ENCODE measurements around the gene ATG9A. TPM values are rescaled to one million over a fixed set of nuclear protein-coding genes. Genes with fewer than 3 reads are reported as not detected.

ATG9A gene
- total RNA-seq, 4 donors from 2014 or later: 23.4 to 40.0 (median 30.5) TPM

DNA sequence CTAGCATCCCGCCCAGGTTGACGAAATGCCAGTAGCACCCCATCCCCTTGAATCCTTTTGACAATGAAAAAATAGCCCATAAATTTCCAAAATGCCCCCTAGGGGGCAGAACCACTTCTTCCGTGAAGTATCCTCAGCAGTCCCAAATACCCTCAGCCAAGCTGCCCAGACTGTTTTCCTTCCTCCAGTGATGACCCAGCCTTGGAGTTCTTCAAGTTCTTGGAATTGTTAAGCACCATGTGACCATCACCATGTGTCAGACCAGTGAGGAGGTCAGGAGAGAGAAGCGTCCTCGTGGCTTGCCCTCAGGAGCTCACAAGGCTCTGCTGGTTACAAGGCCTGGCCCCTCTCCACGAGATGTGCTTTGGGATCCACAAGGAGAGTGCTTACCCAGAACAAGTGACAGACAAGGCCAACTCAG lies 58.2 kb downstream of the ATG9A start:
- peaks cover 0 to 35% (median 19%) of the 10 kb centered on the region in 3 donors for H3K36me3 ChIP-seq
- H3K27me3 ChIP-seq: no peaks in the 10 kb centered on the region
- 21 to 24% methylated on average over 5 to 6 of the region's 6 CpGs for WGBS, 2 donors
- DNase-seq (ENCODE audit: low spot score in 2 of 2): peak; percentile 59 to 76
- peak overlapping the region; percentile 50 to 94 (median 74) for H3K27ac ChIP-seq
- H3K4me1 ChIP-seq: peaks cover 3 to 38% (median 21%) of the 10 kb centered on the region in 4 donors
- TF ChIP-seq POLR2A (IDR thresholded peaks at IDR 0.05): peak in 1 of 2 donors; percentile 35
- TF ChIP-seq EP300 (IDR thresholded peaks at IDR 0.05): peak; percentile 70 to 78
- TF ChIP-seq, protein P1, sequence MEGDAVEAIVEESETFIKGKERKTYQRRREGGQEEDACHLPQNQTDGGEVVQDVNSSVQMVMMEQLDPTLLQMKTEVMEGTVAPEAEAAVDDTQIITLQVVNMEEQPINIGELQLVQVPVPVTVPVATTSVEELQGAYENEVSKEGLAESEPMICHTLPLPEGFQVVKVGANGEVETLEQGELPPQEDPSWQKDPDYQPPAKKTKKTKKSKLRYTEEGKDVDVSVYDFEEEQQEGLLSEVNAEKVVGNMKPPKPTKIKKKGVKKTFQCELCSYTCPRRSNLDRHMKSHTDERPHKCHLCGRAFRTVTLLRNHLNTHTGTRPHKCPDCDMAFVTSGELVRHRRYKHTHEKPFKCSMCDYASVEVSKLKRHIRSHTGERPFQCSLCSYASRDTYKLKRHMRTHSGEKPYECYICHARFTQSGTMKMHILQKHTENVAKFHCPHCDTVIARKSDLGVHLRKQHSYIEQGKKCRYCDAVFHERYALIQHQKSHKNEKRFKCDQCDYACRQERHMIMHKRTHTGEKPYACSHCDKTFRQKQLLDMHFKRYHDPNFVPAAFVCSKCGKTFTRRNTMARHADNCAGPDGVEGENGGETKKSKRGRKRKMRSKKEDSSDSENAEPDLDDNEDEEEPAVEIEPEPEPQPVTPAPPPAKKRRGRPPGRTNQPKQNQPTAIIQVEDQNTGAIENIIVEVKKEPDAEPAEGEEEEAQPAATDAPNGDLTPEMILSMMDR (IDR thresholded peaks at IDR 0.05): peak; percentile 61 to 77 (median 72)
- H3K9me3 ChIP-seq: no peaks in the 10 kb centered on the region
- H3K4me3 ChIP-seq: no peak overlapping the region

DNA sequence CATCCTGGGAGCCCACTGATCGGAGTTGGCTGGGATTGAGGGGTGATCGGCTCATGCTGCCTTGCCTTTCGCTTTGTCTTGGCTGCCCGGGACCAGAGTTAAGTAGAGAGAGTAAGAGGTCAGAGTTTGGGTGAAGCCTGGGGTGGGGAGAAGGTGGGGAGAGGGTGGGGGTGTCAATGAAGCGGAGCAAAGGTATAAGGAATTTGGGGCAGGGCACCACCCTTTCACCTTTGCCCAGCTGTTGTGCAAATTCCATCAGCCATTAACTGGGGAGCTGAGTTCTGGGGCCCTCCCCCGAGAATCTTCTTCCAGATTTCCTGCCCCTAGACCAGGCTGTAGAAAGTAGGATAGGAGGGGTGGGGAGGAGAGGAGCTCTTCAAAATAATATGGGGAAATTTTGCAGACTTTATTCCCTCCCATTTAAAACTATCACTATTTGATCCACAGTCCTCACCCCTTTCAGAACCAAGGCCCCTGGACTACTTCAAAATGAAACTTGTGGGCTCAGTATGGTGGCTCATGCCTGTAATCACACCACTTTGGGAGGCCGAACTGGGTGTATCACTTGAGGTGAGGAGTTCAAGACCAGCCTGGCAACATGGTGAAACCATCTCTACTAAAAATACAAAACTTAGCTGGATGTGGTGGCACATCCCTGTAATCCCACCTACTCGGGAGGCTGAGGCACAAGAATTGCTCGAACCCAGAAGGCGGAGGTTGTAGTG lies 59.3 kb downstream of the ATG9A start, which contains the start of gene SLC23A3:
Gene SLC23A3 (minus strand): TSS at position 100 of the 725 bp plus-strand sequence. CDS start 45 bp downstream, at position 55.
- 83 to 85% methylated on average over 10 of the region's 10 CpGs for WGBS, 2 donors
- Histone ChIP-seq H3K27me3 (no peaks in the 10 kb centered on the region), H3K9me3 (no peaks in the 10 kb centered on the region), H3K27ac (peak within 1 kb of the TSS; percentile 50 to 94 (median 74)), H3K4me3 (no peak within 1 kb of the TSS), H3K4me1 (peaks cover 0 to 27% (median 12%) of the 10 kb centered on the region in 4 donors), H3K36me3 (peaks cover 0 to 34% (median 19%) of the 10 kb centered on the region in 3 donors)
- TF ChIP-seq, protein P1 (IDR thresholded peaks at IDR 0.05): no peak
- no peak for TF ChIP-seq EP300 (IDR thresholded peaks at IDR 0.05)
- TF ChIP-seq POLR2A (IDR thresholded peaks at IDR 0.05): no peak
- DNase-seq (ENCODE audit: low spot score in 2 of 2): peak in 1 of 2 donors; percentile 3

Other genes starting within 250 kb of the ATG9A start
- gene FEV, start 244.5 kb downstream of the ATG9A start, total RNA-seq: not detected
- gene CRYBA2, start 236.2 kb downstream of the ATG9A start, total RNA-seq: not detected
- not detected for gene CFAP65, start 188.1 kb downstream of the ATG9A start, total RNA-seq
- gene IHH, start 168.7 kb downstream of the ATG9A start, total RNA-seq: under 1 TPM in 1 of 4 donors, not detected in 3; 0.63 TPM
- 10 to 100 TPM; 12.9 to 27.4 (median 17.6) TPM for gene NHEJ1, start 68.8 kb downstream of the ATG9A start, total RNA-seq
- gene SLC23A3, start 59.6 kb downstream of the ATG9A start, total RNA-seq: under 1 TPM in 3 of 4 donors, not detected in 1; 0.21 to 0.98 (median 0.30) TPM
- 10 to 100 TPM; 38.8 to 51.3 (median 49.4) TPM for gene CNPPD1, start 52.7 kb downstream of the ATG9A start, total RNA-seq
- gene RETREG2, start 51.4 kb downstream of the ATG9A start, total RNA-seq: 10 to 100 TPM; 45.8 to 59.4 (median 54.3) TPM
- gene ZFAND2B, start 22.9 kb downstream of the ATG9A start, total RNA-seq: 10 to 100 TPM; 30.3 to 58.8 (median 50.5) TPM
- gene ABCB6, start 10.7 kb downstream of the ATG9A start, total RNA-seq: 10 to 100 TPM; 22.7 to 43.2 (median 36.1) TPM
- gene ANKZF1, start 170 bp upstream of the ATG9A start, total RNA-seq: 100 to 1,000 TPM in 2 of 4 donors, 10 to 100 TPM in 2; 84.5 to 106 (median 97.6) TPM
- gene GLB1L, start 15.8 kb upstream of the ATG9A start, total RNA-seq: 10 to 100 TPM in 2 of 4 donors, 1 to 10 TPM in 2; 6.7 to 13.1 (median 9.6) TPM
- gene STK16, start 15.8 kb upstream of the ATG9A start, total RNA-seq: 10 to 100 TPM in 3 of 4 donors, 1 to 10 TPM in 1; 9.6 to 17.7 (median 15.3) TPM
- not detected for gene TUBA4B, start 23.6 kb upstream of the ATG9A start, total RNA-seq
- 10 to 100 TPM in 1 of 4 donors, 1 to 10 TPM in 3; 8.0 to 24.6 (median 9.4) TPM for gene TUBA4A, start 24.3 kb upstream of the ATG9A start, total RNA-seq
- gene DNAJB2, start 49.7 kb upstream of the ATG9A start, total RNA-seq: 100 to 1,000 TPM in 3 of 4 donors, 10 to 100 TPM in 1; 95.7 to 106 (median 102) TPM
- not detected for gene PTPRN, start 79.8 kb upstream of the ATG9A start, total RNA-seq
- gene RESP18, start 103.1 kb upstream of the ATG9A start, total RNA-seq: not detected
- gene DNPEP, start 158.3 kb upstream of the ATG9A start, total RNA-seq: 10 to 100 TPM; 35.2 to 88.1 (median 52.6) TPM
- 10 to 100 TPM; 20.7 to 50.4 (median 25.0) TPM for gene DES, start 188.7 kb upstream of the ATG9A start, total RNA-seq
- 10 to 100 TPM in 1 of 4 donors, 1 to 10 TPM in 3; 6.7 to 10.2 (median 8.1) TPM for gene SPEG, start 205.2 kb upstream of the ATG9A start, total RNA-seq